Germinal center (tissue), 1 donor: ENCODE results near the gene RORC.
"Not testable (repeated sequence)": the region's sequence is repeated elsewhere in the genome, so short reads cannot be mapped to it uniquely, and the experiment has no call there.

Experiments
- DNase-seq: peaks from one replicate; pipeline ENCODE4 v3.0.0; 2012; ENCODE audit warnings: mixed read lengths, low spot score

Gene RORC

DNA sequence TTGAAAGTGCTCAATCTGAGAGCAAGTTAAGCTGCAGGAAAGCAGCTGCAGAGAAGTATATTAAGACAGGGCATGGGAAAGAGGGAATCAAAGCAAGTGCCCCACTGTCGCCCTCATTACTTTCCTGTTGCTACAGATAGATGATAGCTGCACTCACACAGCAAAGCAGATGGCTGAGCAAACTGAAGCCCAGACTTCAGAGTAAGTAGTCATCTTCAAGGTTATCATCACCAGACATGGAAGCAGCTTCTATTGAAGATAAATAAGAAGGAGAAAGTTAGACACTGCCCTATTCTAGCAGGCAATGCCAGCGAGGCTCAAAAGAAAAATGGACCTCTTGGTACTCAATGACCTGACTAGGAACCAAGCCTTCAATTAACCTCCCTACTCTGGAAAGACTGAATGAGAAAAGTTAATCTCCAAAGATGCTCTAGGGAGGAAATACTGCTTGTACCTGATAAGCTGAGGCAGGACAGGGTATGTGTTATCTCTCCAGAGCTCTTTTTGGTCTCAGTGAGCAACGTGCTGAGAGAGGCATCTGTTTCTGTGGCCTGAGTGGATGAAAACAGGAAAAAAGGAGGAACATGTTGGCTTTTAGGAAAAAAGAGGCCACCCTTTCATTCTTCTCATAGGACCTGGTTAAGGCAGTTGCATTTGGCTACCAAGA lies 57.2 kb downstream of the RORC start:
- DNase-seq, result no peak

- no peak for DNase-seq
Measured at GRCh38 chr1:151773702-151774101, 57.9 kb downstream of the RORC start.

GRCh38 chr1:151769270-151769669 lies 62.3 kb downstream of the RORC start:
- not testable (repeated sequence) for DNase-seq

- not testable (repeated sequence) for DNase-seq
Measured at GRCh38 chr1:151768351-151769066, 63.1 kb downstream of the RORC start.

- DNase-seq, result no peak
Measured at GRCh38 chr1:151763990-151764389, 67.6 kb downstream of the RORC start.

GRCh38 chr1:151762941-151763921 lies 68.4 kb downstream of the RORC start, which contains the start of gene MRPL9:
TSS of gene MRPL9 (minus strand) at chr1:151763496. CDS start at chr1:151763479, 17 bp downstream.
- DNase-seq, result peak; percentile 91

DNA sequence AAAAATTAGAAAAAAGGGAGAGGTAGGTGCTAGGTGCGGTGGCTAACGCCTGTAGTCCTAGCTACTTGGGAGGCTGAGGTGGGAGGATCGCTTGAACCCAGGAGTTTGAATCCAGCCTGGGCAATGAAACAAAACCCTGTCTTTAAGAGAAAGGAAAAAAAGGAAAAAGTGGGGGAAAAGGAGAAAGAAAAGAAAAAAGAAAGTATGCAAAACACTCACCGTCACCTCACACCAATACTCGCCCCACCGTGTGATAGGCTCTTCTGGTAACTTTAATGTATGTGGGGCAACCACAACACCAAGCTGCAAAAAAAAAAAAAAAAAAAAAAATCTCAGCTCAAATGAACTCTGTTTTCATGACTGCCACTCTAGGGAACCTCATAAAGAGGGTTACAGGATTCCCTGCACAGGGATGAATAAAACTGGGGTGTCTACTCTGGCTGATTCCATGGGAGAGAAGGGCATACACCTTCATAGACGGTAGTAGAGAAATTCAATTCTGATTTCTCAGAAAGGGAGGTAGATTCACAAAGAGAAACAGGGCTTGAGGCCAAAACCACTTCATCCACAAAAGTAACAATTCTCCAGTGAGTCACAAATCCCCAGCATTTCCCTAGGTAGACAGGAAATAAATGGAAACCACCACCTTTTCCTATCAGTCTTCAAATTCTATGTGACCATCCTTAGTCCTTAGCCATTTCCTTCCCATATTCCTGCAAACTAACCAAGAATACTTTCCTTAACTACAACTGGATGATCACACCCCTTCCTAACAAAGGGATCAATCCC lies 70.8 kb downstream of the RORC start:
- no peak for DNase-seq

GRCh38 chr1:151759241-151759640 lies 72.4 kb downstream of the RORC start:
- no peak for DNase-seq

DNA sequence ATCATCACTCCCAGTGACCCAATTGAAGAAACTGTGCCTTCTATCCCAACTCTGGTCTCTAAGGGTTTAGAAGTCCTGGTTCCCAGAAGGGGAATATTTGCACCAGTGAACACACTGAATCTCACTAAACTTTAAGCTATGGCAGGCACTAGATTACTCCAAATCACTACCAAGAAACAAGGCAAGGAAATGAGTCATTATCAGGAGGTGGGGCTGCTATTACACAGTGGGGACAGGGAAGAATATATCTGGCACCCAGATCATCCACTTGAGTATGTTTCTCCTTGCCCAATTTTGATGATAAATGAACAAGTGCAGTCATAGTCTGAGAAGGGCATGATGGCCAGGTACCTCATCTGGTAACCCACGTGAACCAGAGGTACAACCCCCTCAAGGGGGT lies 75.3 kb downstream of the RORC start:
- no peak for DNase-seq
